Astrocyte (in vitro differentiated cells and primary cell): ENCODE data around the gene TMPRSS3.

ENCODE experiments used
- EZH2 ChIP-seq: IDR thresholded peaks from 2 replicates; pipeline ENCODE4 v1.6.1; 2012; ENCODE audit warnings: mild to moderate bottlenecking, low read length, inconsistent platforms; ENCODE audit not compliant: insufficient read depth
- TF ChIP-seq, protein P1 (sequence below): IDR thresholded peaks from 2 replicates; pipeline ENCODE4 v1.5.1; 2011; ENCODE audit warnings: low read depth, mild to moderate bottlenecking, inconsistent platforms, low read length, moderate library complexity; ENCODE audit not compliant: insufficient read depth

DNA sequence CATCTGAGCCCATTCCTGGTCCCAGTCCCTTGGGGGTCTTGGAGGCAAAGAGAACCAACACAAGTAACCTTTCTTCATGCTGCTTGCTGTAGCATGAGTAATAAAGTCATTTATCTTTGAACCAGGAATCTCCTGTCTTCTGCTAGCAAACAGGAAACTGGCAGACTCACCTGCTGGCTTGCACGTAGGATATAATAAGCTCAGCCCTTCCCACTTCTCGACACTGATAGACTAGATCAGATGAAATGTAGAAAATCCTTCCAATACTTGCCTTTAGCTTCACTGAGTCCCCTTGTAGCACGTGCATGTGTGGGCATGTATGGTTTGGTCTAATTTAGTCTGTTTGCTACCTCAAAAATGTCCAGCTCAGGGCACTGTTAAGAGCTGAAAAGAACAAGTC is 38.5 kb downstream of the TMPRSS3 start:
- TF ChIP-seq, protein P1, sequence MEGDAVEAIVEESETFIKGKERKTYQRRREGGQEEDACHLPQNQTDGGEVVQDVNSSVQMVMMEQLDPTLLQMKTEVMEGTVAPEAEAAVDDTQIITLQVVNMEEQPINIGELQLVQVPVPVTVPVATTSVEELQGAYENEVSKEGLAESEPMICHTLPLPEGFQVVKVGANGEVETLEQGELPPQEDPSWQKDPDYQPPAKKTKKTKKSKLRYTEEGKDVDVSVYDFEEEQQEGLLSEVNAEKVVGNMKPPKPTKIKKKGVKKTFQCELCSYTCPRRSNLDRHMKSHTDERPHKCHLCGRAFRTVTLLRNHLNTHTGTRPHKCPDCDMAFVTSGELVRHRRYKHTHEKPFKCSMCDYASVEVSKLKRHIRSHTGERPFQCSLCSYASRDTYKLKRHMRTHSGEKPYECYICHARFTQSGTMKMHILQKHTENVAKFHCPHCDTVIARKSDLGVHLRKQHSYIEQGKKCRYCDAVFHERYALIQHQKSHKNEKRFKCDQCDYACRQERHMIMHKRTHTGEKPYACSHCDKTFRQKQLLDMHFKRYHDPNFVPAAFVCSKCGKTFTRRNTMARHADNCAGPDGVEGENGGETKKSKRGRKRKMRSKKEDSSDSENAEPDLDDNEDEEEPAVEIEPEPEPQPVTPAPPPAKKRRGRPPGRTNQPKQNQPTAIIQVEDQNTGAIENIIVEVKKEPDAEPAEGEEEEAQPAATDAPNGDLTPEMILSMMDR = no peak
- no peak for TF ChIP-seq EZH2
